Renal cortex interstitium (tissue), 11 donors: ENCODE results near the gene TMEM240. TPM values are rescaled to one million over a fixed set of nuclear protein-coding genes. Genes with fewer than 3 reads are reported as not detected.
"Not testable (repeated sequence)": the region's sequence is repeated elsewhere in the genome, so short reads cannot be mapped to it uniquely, and the experiment has no call there.

Experiments
- DNase-seq, 11 donors: peaks; one replicate each; pipeline ENCODE4 v3.0.0-alpha.2; 2013; ENCODE audit warnings: low read depth in 9 of 11, low spot score in 4 of 11; ENCODE audit errors: extremely low read depth in 1 of 11
- polyA plus RNA-seq, 3 donors: library from polyadenylated mRNA; unstranded; fragments of 120-200 nt; gene quantifications; one replicate each; pipeline ENCODE4 v1.2.1, GENCODE V29; 2013; ENCODE audit not compliant: insufficient read length in 3 of 3

The TMEM240 gene
- polyA plus RNA-seq, 3 donors: 4.0 to 12.1 (median 6.6) TPM

DNA sequence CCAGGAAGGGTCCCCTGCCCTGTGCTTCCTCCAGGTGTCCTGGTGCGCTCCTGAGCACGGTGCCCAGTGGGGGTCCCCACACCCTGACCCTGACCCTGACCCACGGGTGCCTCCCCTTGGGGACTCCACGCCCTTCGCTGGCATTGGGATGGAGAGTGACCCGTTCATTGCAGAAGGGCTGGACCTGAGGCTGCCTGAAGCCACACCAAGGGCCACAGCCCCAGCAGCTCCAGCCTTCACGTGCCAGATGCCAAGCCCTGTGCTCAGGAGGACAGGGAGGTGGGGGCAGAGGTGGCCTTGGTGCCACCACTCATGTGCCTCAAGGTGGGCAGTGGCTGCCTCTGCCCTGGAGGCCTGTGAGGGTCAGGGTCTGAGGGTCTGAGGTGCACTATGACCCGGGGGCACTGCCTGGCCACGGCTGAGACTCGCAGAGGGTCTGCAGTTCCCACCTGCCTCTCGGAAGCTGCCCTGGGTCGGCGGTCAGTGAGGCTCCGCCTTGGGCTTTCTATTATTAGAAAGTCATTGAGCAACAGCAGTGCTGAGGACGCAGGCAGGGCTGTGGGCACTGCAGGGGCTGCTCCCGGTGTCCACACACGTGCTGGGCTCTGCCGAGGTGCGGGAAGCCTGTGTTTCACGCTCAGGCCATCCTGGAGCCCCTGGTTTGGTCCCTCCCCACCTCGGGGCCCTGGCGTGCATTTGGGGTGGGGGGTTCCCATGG lies 7.1 kb downstream of the TMEM240 start:
- DNase-seq: not testable (repeated sequence)

DNA sequence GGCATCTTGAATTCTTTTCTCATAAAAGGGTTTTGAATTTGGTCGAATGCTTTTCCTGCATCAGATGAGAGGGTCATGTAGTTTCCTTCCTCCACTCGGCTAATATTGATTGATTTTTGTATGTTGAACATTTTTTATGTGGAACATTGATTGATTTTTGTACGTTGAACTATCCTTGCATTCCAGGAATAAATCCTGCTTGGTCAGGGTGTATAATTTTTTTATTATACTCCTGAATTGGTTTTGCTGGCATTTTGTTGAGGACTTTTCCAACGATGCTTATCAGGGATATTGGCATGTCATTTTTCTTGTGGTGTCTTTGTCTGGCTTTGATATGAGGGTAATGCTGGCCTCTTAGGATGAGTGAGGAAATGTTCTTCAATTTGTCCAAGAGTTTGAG lies 8.5 kb downstream of the TMEM240 start:
- DNase-seq: no peak

- DNase-seq: no peak
These were observed 10.5 kb downstream of the TMEM240 start for GRCh38 chr1:1529936-1530335.

DNA sequence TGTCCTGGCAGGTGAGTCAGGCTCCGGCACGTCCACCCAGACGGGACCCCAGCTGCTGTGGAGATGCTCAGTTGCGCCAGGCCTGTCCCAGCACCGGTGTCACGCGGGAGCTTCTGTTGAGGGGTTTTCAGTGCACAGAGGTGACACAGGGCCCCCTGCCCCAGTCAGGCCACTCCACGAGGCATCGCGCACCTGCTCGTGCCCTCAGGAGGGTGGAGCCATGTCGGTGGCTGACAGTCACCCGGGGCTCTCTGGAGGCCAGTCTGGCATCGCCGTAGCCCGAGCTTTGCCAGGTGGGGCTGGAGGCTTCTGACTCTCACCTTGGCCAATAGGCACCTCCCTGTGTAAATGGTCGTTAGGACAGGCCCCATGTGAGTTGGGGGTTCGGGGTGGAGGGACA lies 11.1 kb downstream of the TMEM240 start:
- no peak for DNase-seq

- DNase-seq: no peak
These were observed 11.8 kb downstream of the TMEM240 start for GRCh38 chr1:1528301-1529267.

DNA sequence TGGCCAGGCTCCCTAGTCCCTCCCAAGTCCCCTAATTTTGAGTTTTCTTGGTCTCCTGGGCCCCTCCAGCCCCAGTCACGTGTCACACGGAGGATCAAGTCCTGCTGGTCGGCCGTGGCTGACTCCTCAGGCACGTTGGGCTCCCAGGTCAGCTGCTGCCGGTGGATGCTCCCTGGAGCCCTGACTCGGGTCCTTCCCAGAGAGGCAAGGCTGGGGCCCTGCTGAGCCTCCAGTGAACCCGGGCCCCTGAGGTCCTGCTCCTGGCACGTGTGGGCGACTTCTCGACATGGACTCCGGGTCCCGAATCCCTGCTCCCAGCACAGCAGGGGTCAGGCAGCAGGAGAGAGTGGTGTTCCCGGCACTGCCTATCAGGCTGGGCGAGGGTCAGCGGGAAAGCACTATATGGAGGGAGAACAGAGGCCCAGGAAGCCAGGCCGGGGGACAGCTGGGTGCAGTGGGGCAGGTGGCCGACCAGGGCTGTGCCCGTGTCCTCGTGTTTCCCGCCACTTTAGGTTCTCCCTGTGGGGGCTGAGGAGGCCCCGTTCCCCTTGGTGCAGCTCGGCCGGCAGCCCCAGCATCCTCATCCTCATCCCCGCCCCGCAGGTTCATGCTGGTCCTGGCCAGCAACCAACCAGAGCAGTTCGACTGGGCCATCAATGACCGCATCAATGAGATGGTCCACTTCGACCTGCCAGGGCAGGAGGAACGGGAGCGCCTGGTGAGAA lies 13.2 kb downstream of the TMEM240 start:
- DNase-seq: no peak

- DNase-seq: not testable (repeated sequence)
These were observed 13.9 kb downstream of the TMEM240 start for GRCh38 chr1:1526476-1526875.

GRCh38 chr1:1524750-1525383 lies 15.6 kb downstream of the TMEM240 start:
- DNase-seq: not testable (repeated sequence)

- DNase-seq: not testable (repeated sequence)
These were observed 16.8 kb downstream of the TMEM240 start for GRCh38 chr1:1523651-1524050.

DNA sequence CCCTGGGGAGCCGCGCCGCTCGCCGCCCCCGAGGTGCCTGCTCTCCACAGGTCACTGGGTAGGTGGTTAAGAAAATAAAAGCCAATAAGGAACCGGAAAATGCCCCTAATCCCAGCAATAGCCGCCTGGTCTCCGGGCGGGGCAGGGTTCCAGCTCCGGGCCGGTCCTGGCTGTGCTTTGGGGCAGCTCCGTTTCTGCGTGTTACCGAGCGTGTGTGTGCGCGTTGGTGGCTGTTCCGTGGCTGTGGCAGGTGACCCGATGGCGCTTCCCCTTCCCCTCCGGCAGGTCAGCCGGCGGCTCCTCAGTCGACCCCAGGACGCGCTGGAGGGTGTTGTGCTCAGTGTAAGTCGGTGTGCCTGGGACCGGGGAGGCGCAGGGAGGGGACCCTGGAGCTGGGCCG lies 17.2 kb downstream of the TMEM240 start:
- DNase-seq: not testable (repeated sequence)

- not testable (repeated sequence) for DNase-seq
These were observed 17.9 kb downstream of the TMEM240 start for GRCh38 chr1:1522536-1522935.

DNA sequence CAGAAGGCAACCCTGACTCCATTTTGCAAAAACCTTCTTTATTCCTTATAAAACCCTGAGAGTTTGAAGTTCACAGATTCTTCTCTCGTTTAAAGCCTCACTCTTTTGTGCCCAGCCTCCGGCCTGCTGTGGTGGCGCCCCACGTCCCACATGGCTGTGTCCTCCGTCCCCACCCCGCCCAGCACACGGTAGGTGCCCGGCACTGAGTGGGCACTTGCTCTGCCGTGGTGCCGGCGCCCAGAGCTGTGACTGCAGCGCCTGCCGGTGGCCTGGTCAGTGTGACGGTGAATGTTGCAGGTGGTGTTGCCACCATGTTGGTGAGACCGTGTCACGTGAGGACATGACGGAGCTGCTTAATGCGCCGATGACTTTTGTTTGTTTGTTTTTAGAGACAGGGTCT lies 19.1 kb downstream of the TMEM240 start:
- no peak for DNase-seq

DNA sequence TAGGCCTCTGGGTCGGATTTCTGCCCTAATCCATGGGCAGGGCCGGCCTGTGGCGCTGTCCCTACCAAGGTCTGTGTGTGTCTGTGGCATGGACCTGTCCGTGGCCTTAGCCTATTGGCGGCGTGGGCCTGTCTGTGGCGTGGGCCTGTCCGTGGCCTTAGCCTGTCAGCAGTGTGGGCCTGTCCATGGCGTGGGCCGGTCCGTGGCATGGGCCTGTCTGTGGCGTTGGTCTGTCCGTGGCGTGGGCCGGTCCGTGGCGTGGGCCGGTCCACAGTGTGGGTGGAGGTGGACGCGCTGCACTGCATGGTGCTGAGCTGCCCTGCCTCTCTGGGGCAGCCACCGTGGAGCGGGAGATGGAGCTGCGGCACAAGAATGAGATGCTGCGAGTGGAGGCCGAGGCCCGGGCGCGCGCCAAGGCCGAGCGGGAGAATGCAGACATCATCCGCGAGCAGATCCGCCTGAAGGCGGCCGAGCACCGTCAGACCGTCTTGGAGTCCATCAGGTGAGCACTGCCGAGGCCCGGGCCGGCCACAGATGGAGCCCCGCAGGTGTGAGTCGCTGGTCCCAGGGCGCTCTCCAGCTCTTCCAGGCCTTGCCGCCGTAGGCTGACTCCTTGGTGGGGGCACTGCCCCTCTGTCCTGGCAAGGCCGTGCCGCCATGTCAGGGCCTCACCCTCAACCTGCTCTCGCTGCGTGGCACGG lies 20.5 kb downstream of the TMEM240 start:
- DNase-seq: not testable (repeated sequence)

GRCh38 chr1:1518621-1519007 lies 21.8 kb downstream of the TMEM240 start:
- DNase-seq: not testable (repeated sequence)

DNA sequence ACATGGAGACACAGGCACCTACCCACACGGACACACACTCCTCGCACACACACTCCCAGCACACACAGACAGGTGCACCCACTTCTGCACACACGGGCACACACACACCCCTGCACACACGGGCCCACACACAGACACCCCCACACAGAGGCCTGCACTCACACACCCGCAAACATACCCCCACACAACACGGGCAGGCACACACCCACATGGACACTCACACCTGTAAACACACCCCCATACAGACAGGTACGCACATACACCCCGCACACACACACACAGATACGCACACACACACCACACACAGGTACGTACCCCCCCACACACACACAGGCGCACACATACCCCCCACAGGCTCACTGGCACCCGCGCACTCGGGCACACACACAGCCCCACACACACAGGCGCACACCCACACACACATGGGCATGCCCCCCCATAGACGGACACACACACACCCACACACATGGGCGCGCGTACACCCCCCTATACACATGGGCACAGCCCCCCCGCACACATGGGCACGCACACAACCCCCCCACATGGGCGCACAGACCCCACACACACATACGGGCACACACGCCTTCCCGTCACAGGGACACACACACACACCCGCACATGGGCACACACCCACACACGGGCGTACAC lies 22.3 kb downstream of the TMEM240 start:
- no peak for DNase-seq

DNA sequence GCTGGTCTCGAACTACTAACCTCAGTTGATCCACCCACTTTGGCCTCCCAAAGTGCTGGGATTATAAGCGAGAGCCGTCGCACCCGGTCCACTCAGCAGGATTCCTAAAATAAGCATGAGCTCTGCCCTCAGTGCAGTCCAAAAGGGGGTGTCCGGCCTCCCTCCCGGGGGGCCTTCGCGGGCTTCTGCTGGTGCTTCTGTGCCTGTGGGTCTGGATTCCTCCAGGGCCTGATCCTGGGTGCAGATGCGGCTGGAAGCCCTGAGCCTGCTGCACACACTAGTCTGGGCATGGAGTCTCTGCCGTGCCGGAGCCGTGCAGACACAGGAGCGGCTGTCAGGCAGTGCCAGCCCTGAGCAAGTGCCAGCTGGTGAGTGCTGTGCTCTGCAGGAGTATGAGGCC lies 23.5 kb downstream of the TMEM240 start:
- DNase-seq: not testable (repeated sequence)

DNA sequence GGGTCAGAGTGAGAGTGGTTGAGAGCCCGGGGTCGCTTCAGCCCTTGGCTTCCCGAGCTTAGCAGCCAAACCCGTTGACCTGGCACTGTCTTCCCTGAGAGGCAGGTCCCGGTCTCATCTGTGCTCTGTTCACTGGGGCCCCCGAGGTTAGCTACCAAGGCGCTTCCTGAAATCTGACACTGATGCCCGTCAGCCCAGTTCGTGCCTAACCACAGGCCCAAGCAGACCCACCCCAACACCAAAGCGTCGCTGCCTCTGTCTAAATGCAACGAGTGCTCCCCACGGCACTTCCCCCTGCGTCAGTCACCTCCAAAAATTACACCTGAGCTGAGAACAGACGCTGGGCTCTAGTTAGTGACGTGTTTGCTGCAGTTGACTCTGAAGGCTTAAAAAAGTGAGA lies 26.0 kb downstream of the TMEM240 start:
- DNase-seq: not testable (repeated sequence)

- not testable (repeated sequence) for DNase-seq
These were observed 26.7 kb downstream of the TMEM240 start for GRCh38 chr1:1513675-1514074.
